GM13976 (cell line): ENCODE results near the gene CPXM2.

Source experiments
- DNase-seq: peaks from one replicate; pipeline ENCODE4 v3.0.0; 2012; ENCODE audit warnings: low spot score
- CTCF ChIP-seq: IDR thresholded peaks from 2 replicates; pipeline ENCODE4 v1.5.1; 2012; ENCODE audit warnings: borderline replicate concordance, mild to moderate bottlenecking; ENCODE audit not compliant: insufficient read depth; ENCODE audit errors: extremely low read depth, missing control alignments, control extremely low read depth
- in situ Hi-C: fragments of 300-500 bp; cut with MboI; formaldehyde crosslinking; loops from one replicate; pipeline ENCODE4 v1.12.0; 2022; ENCODE audit warnings: low sequenced_read_pairs, mixed read lengths, inconsistent platforms; ENCODE audit not compliant: unreplicated experiment

Gene CPXM2

GRCh38 chr10:123863183-123863575, 28.4 kb downstream of the CPXM2 start:
- in situ Hi-C loops = no loop called here
- no peak for DNase-seq
- no peak for TF ChIP-seq CTCF

GRCh38 chr10:123862421-123863182, 29.0 kb downstream of the CPXM2 start:
- in situ Hi-C loops = no loop called here
- DNase-seq = no peak
- no peak for TF ChIP-seq CTCF

- no peak for DNase-seq
- TF ChIP-seq CTCF = no peak
- in situ Hi-C loops = no loop called here
Observed at GRCh38 chr10:123860856-123861255, 30.8 kb downstream of the CPXM2 start.

GRCh38 chr10:123860209-123860608, 31.4 kb downstream of the CPXM2 start:
- in situ Hi-C loops = no loop called here
- DNase-seq = no peak
- no peak for TF ChIP-seq CTCF

GRCh38 chr10:123859653-123860050, 32.0 kb downstream of the CPXM2 start:
- DNase-seq = no peak
- in situ Hi-C loops = no loop called here
- no peak for TF ChIP-seq CTCF

- in situ Hi-C loops = no loop called here
- no peak for TF ChIP-seq CTCF
- DNase-seq = no peak
Observed at GRCh38 chr10:123858907-123859652, 32.5 kb downstream of the CPXM2 start.
